PFSK-1 (cell line): ENCODE data around the gene GNB1L.

Source experiments
- FOXP2 ChIP-seq: optimal IDR thresholded peaks from 2 replicates; pipeline ENCODE3; 2011; ENCODE audit warnings: borderline replicate concordance, control low read depth, inconsistent platforms; ENCODE audit not compliant: insufficient read depth; ENCODE audit errors: extremely low read length, extremely low read depth
- POLR2AphosphoS5 ChIP-seq: IDR thresholded peaks from 2 replicates; pipeline ENCODE4 v1.6.1; 2012; ENCODE audit warnings: low read depth, mild to moderate bottlenecking, control low read depth, low read length, moderate library complexity
- SIN3A ChIP-seq: IDR thresholded peaks from 2 replicates; pipeline ENCODE4 v1.6.1; 2012; ENCODE audit warnings: mild to moderate bottlenecking, low read length, moderate library complexity, borderline replicate concordance; ENCODE audit not compliant: insufficient read depth
- TF ChIP-seq, protein P1 (sequence below), 2 experiments: IDR thresholded peaks; 2 replicates each; pipeline versions ENCODE4 v1.6.1 to v1.8.0; 2011 to 2012; ENCODE audit warnings: low read depth in 2 of 2, low read length in 2 of 2, control low read depth in 1 of 2, inconsistent platforms in 1 of 2, mild to moderate bottlenecking in 1 of 2, moderate library complexity in 1 of 2; ENCODE audit not compliant: insufficient read depth in 1 of 2

DNA sequence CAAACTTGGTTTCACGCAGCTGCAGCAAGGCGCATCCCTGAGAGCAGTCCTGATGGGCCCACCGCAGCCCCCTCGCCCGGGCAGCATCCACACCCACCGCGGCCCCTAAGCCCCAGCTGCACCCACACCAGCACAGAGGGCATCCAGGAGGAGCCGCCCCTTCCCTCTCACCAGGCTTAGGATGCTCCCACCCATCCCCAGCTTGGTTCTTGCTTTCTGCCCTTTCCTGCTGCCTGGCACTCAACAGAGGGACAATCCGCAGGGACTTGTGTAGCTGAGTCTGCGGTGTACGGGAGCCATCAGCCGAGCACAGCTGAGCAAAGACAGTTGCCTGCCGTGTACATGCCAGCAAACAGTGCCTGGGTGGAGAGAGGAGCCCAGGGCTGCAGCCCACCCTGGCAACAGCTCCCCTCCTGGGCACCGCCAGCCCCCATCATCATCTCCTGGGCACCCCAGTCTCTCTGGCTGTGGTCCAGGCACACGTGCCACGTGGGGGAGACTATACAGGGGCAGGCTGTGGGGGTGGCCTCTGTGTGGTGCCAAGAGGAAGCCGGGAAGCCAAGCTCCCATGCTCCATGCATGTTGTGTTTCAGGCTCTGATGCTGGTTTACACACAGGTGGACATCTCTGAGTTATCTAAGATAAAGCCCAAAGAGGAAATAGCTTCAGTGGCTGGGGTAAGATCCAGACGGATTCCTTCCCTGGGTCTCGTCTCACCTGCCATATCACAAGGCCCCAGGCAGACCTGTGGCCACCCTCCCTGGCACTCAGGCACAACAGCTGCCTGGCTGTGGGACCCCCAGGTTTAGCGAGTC is 36.0 kb upstream of the GNB1L start:
- TF ChIP-seq FOXP2: no peak
- TF ChIP-seq POLR2AphosphoS5: no peak
- TF ChIP-seq, protein P1, sequence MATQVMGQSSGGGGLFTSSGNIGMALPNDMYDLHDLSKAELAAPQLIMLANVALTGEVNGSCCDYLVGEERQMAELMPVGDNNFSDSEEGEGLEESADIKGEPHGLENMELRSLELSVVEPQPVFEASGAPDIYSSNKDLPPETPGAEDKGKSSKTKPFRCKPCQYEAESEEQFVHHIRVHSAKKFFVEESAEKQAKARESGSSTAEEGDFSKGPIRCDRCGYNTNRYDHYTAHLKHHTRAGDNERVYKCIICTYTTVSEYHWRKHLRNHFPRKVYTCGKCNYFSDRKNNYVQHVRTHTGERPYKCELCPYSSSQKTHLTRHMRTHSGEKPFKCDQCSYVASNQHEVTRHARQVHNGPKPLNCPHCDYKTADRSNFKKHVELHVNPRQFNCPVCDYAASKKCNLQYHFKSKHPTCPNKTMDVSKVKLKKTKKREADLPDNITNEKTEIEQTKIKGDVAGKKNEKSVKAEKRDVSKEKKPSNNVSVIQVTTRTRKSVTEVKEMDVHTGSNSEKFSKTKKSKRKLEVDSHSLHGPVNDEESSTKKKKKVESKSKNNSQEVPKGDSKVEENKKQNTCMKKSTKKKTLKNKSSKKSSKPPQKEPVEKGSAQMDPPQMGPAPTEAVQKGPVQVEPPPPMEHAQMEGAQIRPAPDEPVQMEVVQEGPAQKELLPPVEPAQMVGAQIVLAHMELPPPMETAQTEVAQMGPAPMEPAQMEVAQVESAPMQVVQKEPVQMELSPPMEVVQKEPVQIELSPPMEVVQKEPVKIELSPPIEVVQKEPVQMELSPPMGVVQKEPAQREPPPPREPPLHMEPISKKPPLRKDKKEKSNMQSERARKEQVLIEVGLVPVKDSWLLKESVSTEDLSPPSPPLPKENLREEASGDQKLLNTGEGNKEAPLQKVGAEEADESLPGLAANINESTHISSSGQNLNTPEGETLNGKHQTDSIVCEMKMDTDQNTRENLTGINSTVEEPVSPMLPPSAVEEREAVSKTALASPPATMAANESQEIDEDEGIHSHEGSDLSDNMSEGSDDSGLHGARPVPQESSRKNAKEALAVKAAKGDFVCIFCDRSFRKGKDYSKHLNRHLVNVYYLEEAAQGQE (IDR thresholded peaks at IDR 0.05; ENCODE audit: insufficient read depth in 1 of 2, low read depth in 2 of 2, low read length in 2 of 2): no peak
- no peak for TF ChIP-seq SIN3A
